Fibroblast of lung (primary cell): ENCODE results near the gene POC5. TPM values are rescaled to one million over a fixed set of nuclear protein-coding genes. Genes with fewer than 3 reads are reported as not detected.

Experiments used
- DNase-seq, 2 donors: peaks; one replicate each; pipeline versions ENCODE4 v3.0.0 to v3.0.0-alpha.2; 2010; ENCODE audit warnings: low read depth in 2 of 2
- H2AFZ ChIP-seq: 2 replicates; pipeline ENCODE4 v1.5.1; 2012; ENCODE audit warnings: low read length, control low read depth, inconsistent platforms
- H3K27ac ChIP-seq: 2 replicates; pipeline ENCODE4 v1.5.1; 2011; ENCODE audit warnings: low read length, control low read depth; ENCODE audit not compliant: insufficient read depth
- H3K27me3 ChIP-seq: 2 replicates; pipeline ENCODE4 v1.5.1; 2011; ENCODE audit warnings: mild to moderate bottlenecking, low read length; ENCODE audit not compliant: control insufficient read depth, insufficient read depth
- H3K36me3 ChIP-seq: 2 replicates; pipeline ENCODE4 v1.5.1; 2011; ENCODE audit warnings: low read length; ENCODE audit not compliant: control insufficient read depth, insufficient read depth
- H3K4me1 ChIP-seq: 2 replicates; pipeline ENCODE4 v1.5.1; 2011; ENCODE audit warnings: low read length; ENCODE audit not compliant: control insufficient read depth, insufficient read depth; ENCODE audit errors: extremely low read depth
- H3K4me2 ChIP-seq: 2 replicates; pipeline ENCODE4 v1.5.1; 2011; ENCODE audit warnings: low read length, control low read depth; ENCODE audit not compliant: insufficient read depth; ENCODE audit errors: extremely low read depth
- H3K4me3 ChIP-seq, 4 experiments: fragments of 200-600 bp in 1 of 4; sonication (generic) in 1 of 4; replicated peaks in 1 of 4; 2 replicates each; pipeline ENCODE4 v1.5.1; 2011 to 2016; ENCODE audit warnings: low read length in 4 of 4, low read depth in 3 of 4, mild to moderate bottlenecking in 3 of 4, control low read depth in 2 of 4, inconsistent platforms in 1 of 4, mixed read lengths in 1 of 4; ENCODE audit not compliant: insufficient read depth in 1 of 4; ENCODE audit errors: control extremely low read depth in 1 of 4
- H3K79me2 ChIP-seq: 2 replicates; pipeline ENCODE4 v1.5.1; 2012; ENCODE audit warnings: mild to moderate bottlenecking, low read length, inconsistent platforms; ENCODE audit not compliant: control insufficient read depth, insufficient read depth
- H3K9ac ChIP-seq: 2 replicates; pipeline ENCODE4 v1.5.1; 2011; ENCODE audit warnings: mild to moderate bottlenecking, low read length, control low read depth; ENCODE audit not compliant: insufficient read depth
- H3K9me3 ChIP-seq: 2 replicates; pipeline ENCODE4 v1.5.1; 2012; ENCODE audit warnings: low read depth, low read length; ENCODE audit not compliant: control insufficient read depth, insufficient read depth
- H4K20me1 ChIP-seq: 2 replicates; pipeline ENCODE4 v1.5.1; 2011; ENCODE audit warnings: low read length; ENCODE audit not compliant: control insufficient read depth, insufficient read depth; ENCODE audit errors: extremely low read depth
- CTCF ChIP-seq, 2 donors: IDR thresholded peaks in 1 of 2; conservative IDR thresholded peaks in 1 of 2; 1 replicate in 1 of 2; 2 replicates in 1 of 2; pipeline ENCODE4 v1.5.1; 2011 to 2012; ENCODE audit warnings: low read length in 2 of 2, control low read depth in 1 of 2, inconsistent platforms in 1 of 2, low read depth in 1 of 2, mild to moderate bottlenecking in 1 of 2
- EZH2 ChIP-seq: IDR thresholded peaks from 2 replicates; pipeline ENCODE4 v1.5.1; 2012; ENCODE audit warnings: low read length, control low read depth, mild to moderate bottlenecking; ENCODE audit errors: missing control alignments
- polyA plus RNA-seq, 2 donors: library from polyadenylated mRNA; depleted of rRNA in 1 of 2; stranded (reverse) in 1 of 2; unstranded in 1 of 2; fragments of >200 nt; gene quantifications; 2 replicates each; pipeline ENCODE4 v1.2.1, GENCODE V29; 2011 to 2012; ENCODE audit warnings: missing spikeins in 1 of 2
- total RNA-seq: library from RNA; depleted of rRNA; stranded (reverse); fragments of >200 nt; gene quantifications from 2 replicates; pipeline ENCODE4 v1.2.1, GENCODE V29; 2014

POC5 gene
- total and polyA plus RNA-seq, 2 donors (not counting 1 experiment from before 2014, with no cell fraction given) = 9.2 to 17.0 TPM

- peak overlapping the region; percentile 91 for H3K4me2 ChIP-seq
- no peaks in the 10 kb centered on the region for H3K27me3 ChIP-seq
- peaks cover 19% of the 10 kb centered on the region for H3K79me2 ChIP-seq
- H3K4me1 ChIP-seq = peaks cover 3% of the 10 kb centered on the region
- TF ChIP-seq EZH2 = no peak
- TF ChIP-seq CTCF (conservative IDR thresholded peaks at IDR 0.05 in 1 of 2, IDR thresholded peaks at IDR 0.05 in 1 of 2; ENCODE audit: low read depth in 1 of 2, low read length in 2 of 2) = no peak
- H3K9ac ChIP-seq = peak overlapping the region; percentile 60
- H3K9me3 ChIP-seq = no peaks in the 10 kb centered on the region
- peak overlapping the region; percentile 76 for H3K27ac ChIP-seq
- no peaks in the 10 kb centered on the region for H4K20me1 ChIP-seq
- H2AFZ ChIP-seq = peak overlapping the region; percentile 100
- peak overlapping the region; percentile 69 to 91 (median 82) for H3K4me3 ChIP-seq
- no peaks in the 10 kb centered on the region for H3K36me3 ChIP-seq
- DNase-seq = no peak
These were observed 539 bp downstream of the POC5 start for GRCh38 chr5:75716715-75717081.

GRCh38 chr5:75712091-75712490 lies 5.1 kb downstream of the POC5 start:
- no peaks in the 10 kb centered on the region for H3K9me3 ChIP-seq
- H2AFZ ChIP-seq = no peak overlapping the region
- TF ChIP-seq CTCF (conservative IDR thresholded peaks at IDR 0.05 in 1 of 2, IDR thresholded peaks at IDR 0.05 in 1 of 2; ENCODE audit: low read depth in 1 of 2, low read length in 2 of 2) (no peak), EZH2 (no peak)
- H3K36me3 ChIP-seq = no peaks in the 10 kb centered on the region
- H4K20me1 ChIP-seq = no peaks in the 10 kb centered on the region
- peaks cover 19% of the 10 kb centered on the region for H3K79me2 ChIP-seq
- H3K4me3 ChIP-seq = no peak overlapping the region
- no peak for DNase-seq
- no peak overlapping the region for H3K4me2 ChIP-seq
- H3K27me3 ChIP-seq = no peaks in the 10 kb centered on the region
- H3K9ac ChIP-seq = no peak overlapping the region
- H3K27ac ChIP-seq = no peak overlapping the region
- peaks cover 3% of the 10 kb centered on the region for H3K4me1 ChIP-seq

- Histone ChIP-seq H3K27me3 (no peaks in the 10 kb centered on the region), H3K9ac (no peak overlapping the region), H3K79me2 (peaks cover 16% of the 10 kb centered on the region), H3K9me3 (no peaks in the 10 kb centered on the region), H3K36me3 (no peaks in the 10 kb centered on the region), H3K4me1 (peaks cover 3% of the 10 kb centered on the region), H3K4me2 (no peak overlapping the region), H4K20me1 (no peaks in the 10 kb centered on the region), H3K4me3 (no peak overlapping the region), H2AFZ (no peak overlapping the region), H3K27ac (no peak overlapping the region)
- no peak for TF ChIP-seq EZH2
- no peak for DNase-seq
These were observed 6.1 kb downstream of the POC5 start for GRCh38 chr5:75711151-75711550.
